ENCODE data around the gene HOXB9.

HOXB9 gene

DNA sequence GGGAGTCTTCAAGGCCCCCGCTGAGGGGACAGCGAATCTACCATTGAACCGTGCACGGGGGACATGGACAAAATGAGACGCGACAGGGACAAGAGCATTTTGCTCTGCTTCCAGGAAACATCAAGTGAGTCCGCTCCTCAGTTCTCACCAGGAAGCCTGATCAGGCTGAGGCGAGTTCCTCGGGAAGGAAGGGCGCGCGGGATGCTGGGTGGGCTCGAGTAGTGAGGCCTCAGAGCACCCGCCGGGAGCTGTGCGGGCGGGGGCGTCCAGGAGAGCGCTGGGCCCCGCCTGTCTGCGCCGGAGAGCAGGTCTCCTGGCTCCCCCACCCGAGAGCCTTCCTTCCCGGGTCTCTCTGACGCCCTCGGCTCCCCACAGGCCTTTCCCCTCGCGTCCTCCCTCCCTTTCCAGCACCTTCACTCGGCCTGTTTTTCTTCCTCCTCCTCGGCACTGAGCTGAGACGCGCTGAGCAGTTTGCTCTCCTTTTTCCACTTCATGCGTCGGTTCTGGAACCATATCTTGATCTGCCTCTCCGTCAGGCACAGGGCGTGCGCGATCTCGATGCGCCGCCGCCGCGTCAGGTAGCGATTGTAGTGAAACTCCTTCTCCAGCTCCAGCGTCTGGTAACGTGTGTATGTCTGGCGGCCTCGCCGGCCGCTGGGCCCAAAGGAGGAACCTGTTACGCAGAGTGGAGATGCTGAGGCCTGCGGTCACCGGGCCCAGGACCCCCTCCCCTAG, 30.0 kb downstream of the HOXB9 start:
- DNase-seq (ENCODE audit: low read depth in 2 of 2) = no peak

DNA sequence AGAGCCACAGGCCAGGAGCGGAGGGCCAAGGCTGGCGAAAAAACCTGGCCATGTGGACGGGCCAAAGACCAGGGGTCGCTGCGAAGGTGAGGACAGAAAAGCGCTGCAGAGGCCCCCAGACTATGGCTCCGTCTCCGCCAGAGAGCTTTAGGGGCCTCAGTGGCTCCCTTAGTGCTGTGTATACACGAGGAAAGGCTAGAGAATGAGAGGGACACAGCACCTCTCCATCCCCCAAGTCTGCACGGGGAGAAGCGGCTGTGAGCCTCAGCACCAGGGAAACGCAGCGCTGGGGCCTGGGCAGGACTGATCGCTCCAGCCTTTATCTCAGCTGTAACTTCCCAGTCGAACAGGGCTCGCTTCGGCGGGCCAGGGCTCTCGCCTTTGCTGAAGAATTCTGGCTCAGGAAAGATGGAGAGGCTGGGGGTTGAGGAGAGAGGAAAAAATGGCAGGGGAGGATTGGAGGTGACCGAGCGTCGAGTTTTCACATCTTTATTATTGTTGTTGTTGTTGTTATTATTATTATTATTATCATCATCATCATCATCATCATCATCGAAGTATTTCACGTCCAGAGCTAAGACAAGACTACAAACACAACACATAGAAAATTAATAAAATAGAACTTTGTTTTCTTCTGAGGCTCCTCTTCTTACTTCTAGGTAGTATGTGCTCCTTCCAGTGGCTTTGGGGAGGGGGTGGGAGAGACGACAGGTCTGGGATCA, 30.7 kb downstream of the HOXB9 start:
- no peak for DNase-seq (ENCODE audit: low read depth in 2 of 2)

DNA sequence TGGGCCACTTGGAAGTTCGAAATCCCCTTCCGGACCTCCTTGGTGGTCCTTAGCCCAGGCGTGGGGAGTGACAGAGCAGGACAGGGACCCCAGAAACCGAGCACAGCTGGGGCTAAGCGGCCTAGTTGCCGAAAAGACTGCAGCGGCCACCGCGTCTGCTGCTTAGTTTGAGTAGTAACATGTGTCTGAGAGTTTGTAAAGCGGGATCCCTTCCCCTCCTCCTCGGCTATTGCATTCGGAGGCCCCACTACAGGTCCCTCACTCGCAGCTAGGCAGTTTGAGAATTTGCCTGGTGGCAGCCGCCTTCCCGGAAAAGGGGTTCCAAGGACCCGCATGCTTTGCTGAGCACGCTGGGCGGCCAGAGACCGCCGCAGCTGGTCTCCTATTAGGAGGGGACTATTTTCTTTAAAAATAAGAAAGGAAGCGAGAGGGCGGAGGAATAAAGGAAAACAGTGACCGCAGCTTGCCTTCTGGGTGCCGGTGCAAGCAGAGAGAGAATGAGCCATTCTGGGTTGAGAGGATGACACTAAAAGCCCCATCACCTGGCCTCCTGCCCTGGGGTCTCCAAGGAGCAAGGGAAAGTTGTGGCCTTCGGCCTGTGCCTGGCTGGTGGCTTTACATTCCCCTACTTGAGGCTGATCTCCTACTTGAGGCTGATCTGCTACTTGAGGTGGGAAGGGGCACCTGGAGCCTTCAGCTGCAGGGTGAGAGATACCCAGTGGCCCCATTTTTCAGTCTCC, 31.4 kb downstream of the HOXB9 start:
- DNase-seq (ENCODE audit: low read depth in 2 of 2) = no peak

DNA sequence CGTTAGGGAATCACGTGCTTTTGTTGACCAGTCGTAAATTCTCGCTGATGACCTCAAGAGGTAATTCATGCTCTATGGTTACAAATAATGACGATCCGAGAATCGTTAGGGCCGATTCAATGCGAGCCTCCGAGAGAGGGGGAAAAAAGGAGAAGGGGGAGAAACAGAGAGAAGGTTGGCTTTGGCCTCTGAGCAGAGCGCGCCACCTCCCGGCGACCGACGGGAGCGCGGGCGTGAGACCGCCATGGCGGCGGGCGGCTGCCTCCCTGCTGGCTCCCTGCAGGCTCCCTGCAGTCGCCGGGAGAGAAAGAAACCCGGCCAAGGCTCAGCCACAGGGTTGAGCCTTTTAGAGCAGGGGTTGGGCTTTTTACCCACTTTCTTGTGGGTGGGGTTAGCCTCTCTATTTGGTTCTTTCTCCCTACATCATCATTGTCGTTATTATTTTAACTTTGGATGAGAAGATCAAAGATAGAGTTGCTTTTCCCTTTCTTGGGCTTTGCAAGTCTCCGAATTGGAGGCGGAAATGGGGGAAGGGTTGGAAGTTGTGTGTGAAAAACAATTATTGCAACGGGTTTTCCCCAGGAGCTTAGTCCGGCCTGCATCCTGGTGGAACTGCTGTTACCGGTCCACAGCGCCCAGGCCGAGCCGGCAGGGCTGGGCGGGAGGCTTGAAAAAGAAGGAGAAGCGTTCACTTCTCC, 32.2 kb downstream of the HOXB9 start:
- DNase-seq (ENCODE audit: low read depth in 2 of 2) = peak; percentile 60 to 76

DNA sequence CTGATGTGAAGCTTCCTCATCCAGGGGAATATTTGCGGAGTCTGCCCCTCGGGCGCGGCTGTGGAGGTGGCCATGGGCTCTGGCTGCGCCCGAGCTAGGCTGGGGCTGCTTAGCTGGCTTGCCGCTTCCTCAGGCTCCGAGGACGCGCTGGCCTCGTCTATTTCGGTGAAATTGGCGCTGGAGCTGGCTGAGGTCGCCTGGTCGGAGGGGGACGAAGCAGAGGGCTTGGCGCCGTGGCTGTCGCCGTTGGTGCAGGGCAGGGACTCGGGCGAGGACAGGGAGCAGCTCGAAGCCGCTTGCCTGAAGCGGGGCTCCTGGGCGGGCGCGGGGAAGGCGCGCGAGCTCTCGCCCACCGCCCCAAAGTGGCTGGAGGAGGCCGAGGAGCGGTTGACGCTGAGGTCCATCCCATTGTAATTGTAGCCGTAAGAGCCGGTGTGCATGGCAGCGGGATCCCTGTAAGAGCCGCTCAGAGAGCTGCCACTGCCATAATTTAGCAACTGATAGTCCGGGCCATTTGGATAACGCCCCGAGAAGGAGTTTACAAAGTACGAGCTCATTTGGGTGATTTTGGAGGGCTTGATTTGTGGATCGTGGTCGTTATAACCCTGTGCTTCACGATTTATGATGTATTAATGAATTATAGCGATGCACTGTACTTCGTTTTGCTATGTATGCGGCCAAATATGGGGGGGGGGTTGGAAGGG, 32.9 kb downstream of the HOXB9 start, which contains the start of gene HOXB5:
HOXB5 (minus strand) TSS at position 654 of the 704 bp plus-strand sequence; CDS start at position 557, 97 bp downstream.
- DNase-seq (ENCODE audit: low read depth in 2 of 2) = no peak

DNA sequence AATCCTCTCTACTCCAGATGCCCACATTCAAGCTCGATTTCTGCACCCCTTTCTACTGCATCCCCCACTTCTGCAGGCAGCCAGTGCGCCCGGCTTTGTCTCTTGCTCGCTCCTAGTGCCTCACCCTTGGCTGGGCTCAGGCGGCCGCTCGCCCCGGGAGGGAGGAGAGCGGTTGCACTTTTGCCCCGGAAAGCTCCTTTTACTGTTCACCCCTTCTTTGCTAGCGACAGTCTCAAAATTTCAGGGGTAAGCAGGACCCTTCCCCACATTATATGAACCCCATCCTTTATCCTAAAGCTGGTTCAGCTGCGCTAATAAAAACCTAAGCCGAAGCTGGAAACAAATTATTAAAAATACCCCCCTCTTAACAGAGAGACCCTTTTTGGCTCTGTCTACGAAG, 33.6 kb downstream of the HOXB9 start:
- DNase-seq (ENCODE audit: low read depth in 2 of 2) = no peak

DNA sequence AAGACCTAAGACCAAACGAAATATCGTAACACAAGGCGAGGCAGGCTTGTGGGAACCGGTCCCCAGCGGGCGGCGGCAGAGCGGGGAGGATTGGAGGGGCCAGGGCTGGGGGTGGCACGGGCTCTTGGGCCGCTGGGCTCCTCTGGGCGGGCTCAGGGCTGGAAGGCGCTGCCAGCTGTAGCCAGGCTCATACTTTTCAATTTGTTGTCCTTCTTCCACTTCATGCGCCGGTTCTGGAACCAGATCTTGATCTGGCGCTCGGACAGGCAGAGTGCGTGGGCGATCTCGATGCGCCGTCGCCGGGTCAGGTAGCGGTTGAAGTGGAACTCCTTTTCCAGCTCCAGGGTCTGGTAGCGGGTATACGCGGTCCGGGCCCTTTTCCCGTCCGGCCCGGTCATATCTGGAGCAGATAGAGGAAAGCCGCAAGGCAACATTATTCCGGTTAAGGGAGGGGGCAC, 34.1 kb downstream of the HOXB9 start:
- no peak for DNase-seq (ENCODE audit: low read depth in 2 of 2)

DNA sequence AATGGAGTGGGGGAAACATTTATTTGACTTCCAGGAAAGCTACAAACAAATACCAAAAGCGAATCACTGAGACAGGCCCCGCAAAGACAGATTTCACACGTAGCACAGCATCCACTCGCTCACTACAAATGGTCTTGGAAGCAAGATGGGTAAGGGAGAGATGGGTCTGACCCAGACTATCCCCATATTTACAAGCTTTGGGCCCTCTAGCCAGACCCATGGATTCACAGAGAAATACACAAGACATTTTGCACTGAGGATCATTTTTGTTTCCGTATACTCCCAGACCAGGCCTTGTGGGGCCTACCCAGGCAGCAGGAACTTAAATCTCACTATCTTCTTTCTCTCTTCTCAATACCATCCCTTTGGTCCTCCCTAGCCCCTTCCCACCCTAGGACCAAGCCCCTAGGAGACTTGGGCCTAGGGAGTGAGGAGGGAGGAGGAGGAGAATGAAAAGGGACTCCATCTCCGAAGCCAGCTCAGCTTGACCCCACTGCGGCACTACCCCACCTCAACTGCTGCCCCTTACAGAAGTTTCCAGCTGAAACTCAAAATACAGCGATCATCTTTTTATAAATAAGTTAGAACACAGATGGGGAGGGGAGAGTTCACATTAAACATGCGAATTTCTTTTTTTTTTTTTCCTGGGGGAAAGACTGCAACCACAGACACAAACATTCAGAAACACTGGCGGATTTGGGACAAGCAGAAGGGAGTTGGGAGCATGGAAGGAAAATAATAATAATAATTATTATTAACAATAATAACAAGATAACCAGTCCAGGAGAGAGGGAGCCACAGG, 34.7 kb downstream of the HOXB9 start:
- no peak for DNase-seq (ENCODE audit: low read depth in 2 of 2)

DNA sequence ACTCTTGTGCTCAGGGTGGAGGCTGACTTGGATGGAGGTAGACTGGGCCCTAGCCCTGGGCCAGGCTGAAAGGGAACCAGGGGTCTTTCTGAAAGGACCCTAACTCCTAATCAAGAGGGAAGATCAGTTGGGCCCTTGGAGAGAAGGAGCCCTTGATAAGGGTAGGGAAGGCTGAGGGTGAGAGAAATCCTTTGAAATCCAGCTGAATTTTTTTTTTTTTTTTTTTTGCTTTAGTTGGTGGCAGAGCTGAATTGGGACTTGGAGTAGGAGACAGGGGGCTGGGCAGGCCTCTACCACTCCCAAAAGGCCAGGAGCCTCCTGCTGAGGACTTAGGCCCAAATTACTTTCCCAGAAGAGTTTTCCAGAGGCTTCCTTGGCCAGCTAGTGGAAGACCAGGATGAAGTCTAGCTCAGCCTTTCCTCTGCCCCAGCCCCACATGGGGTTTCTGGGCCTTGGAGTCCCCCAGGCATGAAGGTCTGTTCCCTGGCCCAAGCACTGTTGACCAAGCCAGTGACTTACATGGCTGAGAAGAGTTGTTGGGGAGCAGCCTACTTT, 35.5 kb downstream of the HOXB9 start:
- DNase-seq (ENCODE audit: low read depth in 2 of 2) = no peak

DNA sequence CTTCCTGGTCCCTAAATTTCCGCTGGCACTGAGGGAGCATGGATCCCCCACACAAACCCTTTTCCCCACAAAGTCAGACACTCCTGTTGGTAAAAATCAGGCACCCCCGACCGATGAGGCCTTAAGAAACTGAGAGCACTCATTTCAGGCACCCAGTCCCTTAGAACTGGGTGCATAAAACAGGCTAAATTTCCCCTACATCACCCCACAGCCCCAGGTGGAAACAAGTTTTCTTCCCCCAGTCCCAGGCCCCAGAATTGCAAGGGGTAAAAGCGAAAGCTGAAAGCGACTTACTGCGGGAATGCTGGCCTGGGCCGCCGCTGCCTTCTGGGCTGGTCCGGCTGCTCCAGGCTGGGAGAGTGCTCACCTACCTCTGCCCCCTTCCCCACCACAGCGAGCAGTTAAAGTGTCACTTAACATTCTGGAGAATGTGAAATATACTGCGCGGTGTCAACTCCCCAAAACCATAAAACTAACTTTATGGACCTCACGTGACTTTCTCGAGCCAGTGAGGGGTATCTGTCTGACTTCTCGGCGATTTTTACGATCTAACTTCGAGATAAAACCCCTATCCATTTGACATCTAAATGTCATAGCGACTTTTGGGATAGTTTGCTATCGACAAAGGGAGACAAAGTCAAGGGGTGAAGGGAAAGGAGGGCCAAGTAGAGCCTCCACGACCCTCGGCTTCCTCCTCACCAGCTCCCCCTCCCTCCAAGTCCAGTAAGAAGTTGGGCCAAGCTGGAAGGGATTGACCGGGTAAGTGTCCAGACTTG, 36.1 kb downstream of the HOXB9 start, which contains the start of gene HOXB3:
HOXB3 (minus strand) TSS at position 411 of the 776 bp plus-strand sequence. CDS start 37,767 bp downstream, outside the sequence.
- DNase-seq (ENCODE audit: low read depth in 2 of 2) = no peak

DNA sequence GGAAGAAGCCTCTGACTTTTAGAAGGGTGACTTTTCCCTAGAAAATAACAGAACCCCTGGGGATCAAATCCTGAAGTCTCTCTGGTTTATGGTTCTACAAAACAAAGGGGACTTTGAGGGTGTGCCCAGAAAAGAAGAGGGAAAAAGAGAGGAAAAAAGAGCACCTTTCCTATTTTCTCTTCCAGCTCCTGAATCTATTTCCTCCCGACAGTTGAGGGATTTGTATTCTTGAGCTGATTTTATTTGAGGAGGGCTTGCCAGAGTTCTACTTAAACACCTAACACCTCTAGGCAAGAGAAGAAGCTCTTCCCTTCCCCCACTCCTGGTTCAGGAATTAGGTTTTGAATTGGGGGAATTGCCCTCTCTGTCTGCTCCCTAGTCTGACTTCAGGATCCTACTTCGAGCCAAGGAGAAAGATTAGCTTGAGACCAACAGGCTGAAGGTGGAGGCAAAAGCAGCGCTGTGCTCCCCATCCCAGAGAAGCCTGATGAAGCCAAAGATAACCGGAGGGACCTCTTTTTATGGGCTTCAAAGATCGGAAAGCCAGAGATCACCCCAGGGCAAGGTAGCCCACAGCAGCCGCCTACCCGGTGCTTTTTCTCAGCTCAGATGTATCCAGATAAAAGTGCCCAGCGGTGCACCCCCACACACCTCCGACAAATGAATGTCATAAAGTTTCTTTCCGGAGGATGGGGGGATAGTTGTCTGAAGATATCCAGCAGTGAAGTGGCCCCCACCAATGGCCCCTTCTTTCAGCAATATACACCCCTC, 36.9 kb downstream of the HOXB9 start:
- no peak for DNase-seq (ENCODE audit: low read depth in 2 of 2)

DNA sequence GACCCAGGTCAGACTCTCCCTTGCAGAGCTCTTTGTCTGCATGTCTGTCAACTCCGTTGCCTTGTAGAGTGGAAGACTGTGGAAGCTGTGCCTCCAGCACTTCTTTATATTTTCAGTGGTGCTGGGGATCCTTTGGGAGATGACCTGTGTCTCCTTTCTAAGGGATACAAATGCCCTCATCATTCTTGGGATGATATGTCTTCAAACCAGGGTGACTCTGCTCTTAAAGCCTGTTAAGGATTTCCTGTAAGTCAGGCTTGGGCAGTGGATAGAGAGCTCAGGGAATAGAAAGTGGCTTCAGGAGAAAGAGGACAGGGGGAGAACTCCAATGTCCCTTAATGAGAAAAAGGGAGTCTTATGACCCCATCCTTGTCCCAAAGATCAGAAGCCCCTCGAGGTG, 37.6 kb downstream of the HOXB9 start:
- no peak for DNase-seq (ENCODE audit: low read depth in 2 of 2)

DNA sequence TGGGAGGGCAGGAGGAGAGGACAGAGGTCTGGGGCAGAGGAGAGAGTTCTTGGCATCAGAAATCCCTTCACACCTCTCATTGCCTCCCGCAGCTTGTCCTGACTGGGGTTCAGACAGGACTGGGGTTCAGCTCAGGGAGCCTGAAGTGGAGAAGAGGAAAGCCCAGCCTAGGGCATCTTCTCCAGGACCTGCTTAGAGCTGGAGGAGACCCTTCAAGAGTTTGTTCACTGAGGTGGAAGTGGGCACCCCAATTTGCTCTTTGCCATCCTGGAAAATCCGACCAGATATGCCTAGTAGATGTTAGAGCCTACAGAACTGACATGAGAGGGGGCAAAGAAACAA, 38.1 kb downstream of the HOXB9 start:
- DNase-seq (ENCODE audit: low read depth in 2 of 2) = no peak

DNA sequence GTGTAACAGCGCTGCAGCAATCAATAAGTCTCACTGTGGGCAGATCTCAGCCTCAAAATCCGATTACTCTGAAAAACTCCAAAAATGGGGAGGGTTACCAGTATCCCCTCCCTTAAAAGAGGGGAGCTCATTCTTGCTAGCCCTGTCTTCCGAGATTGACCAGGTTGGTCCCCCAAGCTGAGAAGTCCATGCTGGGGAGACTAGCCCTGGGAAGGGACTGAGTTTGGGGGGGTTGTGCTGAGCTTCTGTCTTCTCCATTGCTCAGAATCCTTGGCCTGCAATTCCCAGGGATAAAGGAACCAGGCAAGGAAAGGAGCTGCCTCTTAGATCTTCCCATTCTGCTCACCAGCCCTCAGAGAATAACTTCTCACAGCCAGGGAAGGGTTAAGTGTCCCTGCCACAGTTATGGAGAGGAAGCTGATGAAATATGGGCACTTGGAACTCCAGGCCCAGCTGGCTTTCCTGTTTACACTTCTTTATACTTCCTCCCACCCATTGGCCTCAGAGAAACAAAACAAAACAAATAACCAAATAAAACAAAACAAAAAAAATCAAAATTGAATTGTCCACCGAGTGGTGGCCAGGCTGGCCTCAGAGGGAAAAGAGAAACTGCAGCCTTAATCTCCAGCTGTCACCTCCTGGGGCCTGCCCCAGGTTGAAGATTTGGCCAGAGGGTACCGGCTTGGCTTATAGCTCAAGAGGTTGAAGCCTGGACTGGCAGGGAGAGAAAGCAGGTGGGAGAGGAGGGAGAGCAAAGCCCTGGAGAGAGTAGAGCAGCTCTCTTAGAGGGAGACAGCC, 38.7 kb downstream of the HOXB9 start:
- DNase-seq (ENCODE audit: low read depth in 2 of 2) = no peak

DNA sequence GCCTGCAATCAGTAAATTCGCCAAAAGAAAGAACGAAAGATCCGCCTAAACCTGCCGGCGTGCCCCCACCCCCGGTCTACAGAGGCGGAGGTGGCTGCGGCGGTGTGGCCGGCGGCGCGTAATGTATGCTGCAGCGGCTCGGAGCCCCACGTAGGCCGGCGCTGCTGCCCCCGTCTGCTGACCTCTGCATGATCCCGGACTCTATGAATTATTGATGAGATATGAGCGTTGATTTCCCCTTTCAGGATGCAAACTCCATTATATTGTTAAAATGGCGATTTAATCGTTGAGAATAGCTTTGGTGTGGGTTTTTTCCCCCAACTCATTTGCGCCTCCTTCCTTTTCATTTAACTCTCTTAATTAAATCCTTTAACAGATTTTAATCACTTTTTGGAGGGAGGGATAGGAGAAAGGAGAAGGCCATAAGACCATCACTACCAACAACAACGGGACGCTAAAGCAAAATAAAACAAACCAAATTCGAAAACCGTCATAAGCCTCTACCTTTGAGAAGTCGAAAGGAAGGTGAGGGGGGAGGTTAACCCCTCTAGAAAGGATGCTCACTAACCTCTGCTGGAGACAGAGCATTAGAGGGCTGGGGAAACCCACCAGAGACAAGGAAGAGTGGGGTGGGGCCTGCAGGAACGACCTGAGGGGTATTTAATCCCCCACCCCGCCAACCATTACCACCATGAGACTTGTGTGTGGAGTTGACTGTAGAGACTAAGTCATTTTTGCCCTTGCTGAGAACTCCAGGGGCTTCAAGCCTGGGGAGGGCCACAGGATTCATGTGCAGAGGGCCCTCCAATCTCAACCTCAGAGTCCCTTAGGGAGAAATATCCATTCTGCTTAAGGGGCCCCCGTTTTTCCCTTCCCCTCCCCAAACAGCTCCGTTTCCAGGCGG, 39.6 kb downstream of the HOXB9 start:
- DNase-seq (ENCODE audit: low read depth in 2 of 2) = no peak

DNA sequence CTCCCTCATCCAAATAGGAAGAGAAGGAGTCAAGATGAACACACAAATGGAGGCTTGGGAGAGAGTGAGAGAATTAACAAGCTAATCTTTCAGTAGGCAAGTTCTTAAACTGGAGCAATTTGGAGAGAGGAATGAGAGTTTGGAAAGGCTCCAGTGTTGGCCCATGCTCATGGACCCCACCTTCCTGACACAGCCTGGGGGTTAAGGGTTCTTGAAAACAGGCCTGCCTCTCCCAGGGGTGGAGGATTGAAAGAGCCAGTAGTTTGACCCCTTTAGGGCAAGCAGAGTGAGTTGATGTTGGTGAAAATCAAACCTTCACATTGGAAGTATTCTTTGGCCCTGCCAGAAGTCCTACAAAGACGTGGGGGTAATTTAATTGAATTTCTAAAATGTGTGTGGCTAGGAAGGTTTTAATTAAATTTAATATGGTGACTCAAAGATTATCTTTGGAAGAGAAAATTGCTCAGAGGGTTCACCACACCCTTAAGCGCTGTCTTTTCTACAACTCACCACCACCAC, 41.9 kb downstream of the HOXB9 start:
- no peak for DNase-seq (ENCODE audit: low read depth in 2 of 2)

Data from stimulated activated CD4-positive, alpha-beta T cell treated with anti-CD3 and anti-CD28 coated beads, Interleukin-1b, Interleukin-23, amount 100 ng/mL, for 1 hour (primary cell).